GM15510 (cell line): ENCODE measurements around the gene SLC43A3.

Experiments used
- POLR2A ChIP-seq: IDR thresholded peaks from 3 replicates; pipeline ENCODE4 v1.6.1; 2011; ENCODE audit warnings: borderline replicate concordance; ENCODE audit not compliant: insufficient read length; ENCODE audit errors: extremely low read depth

SLC43A3 gene

GRCh38 chr11:57392066-57392762 lies 34.7 kb downstream of the SLC43A3 start:
- TF ChIP-seq POLR2A, result no peak

- TF ChIP-seq POLR2A, result no peak
Observed at GRCh38 chr11:57391539-57391938, 35.4 kb downstream of the SLC43A3 start.

GRCh38 chr11:57391111-57391510 lies 35.8 kb downstream of the SLC43A3 start:
- no peak for TF ChIP-seq POLR2A

- no peak for TF ChIP-seq POLR2A
Observed at GRCh38 chr11:57390535-57390934, 36.4 kb downstream of the SLC43A3 start, which contains the start of gene PRG2. PRG2 (minus strand) TSS chr11:57390650; CDS start chr11:57389944, 706 bp downstream.

- no peak for TF ChIP-seq POLR2A
Observed at GRCh38 chr11:57387289-57388030, 39.5 kb downstream of the SLC43A3 start.

- no peak for TF ChIP-seq POLR2A
Observed at GRCh38 chr11:57386178-57386940, 40.6 kb downstream of the SLC43A3 start.

GRCh38 chr11:57380975-57381374 lies 45.9 kb downstream of the SLC43A3 start, which contains the start of gene PRG3:
PRG3 (minus strand) TSS chr11:57381150; CDS start chr11:57380708, 442 bp downstream.
- TF ChIP-seq POLR2A, result no peak

GRCh38 chr11:57379732-57380131 lies 47.2 kb downstream of the SLC43A3 start:
- TF ChIP-seq POLR2A, result no peak

GRCh38 chr11:57378186-57378585 lies 48.7 kb downstream of the SLC43A3 start:
- TF ChIP-seq POLR2A, result no peak

- TF ChIP-seq POLR2A, result no peak
Observed at GRCh38 chr11:57377107-57377506, 49.8 kb downstream of the SLC43A3 start.

- no peak for TF ChIP-seq POLR2A
Observed at GRCh38 chr11:57376095-57377090, 50.5 kb downstream of the SLC43A3 start.

- TF ChIP-seq POLR2A, result no peak
Observed at GRCh38 chr11:57375490-57375889, 51.4 kb downstream of the SLC43A3 start.

- TF ChIP-seq POLR2A, result no peak
Observed at GRCh38 chr11:57374966-57375365, 52.0 kb downstream of the SLC43A3 start.

- TF ChIP-seq POLR2A, result no peak
Observed at GRCh38 chr11:57373146-57373545, 53.8 kb downstream of the SLC43A3 start.
